GM23338 (cell line): Measurements from ENCODE around the gene CES2.

Source experiments
- CREB1 ChIP-seq: fragments of 250-450 bp; sonication (Bioruptor Pico); IDR thresholded peaks from 2 replicates; pipeline ENCODE4 v1.5.0; 2020; ENCODE audit warnings: low read depth, mild to moderate bottlenecking, moderate library complexity
- EZH2 ChIP-seq: fragments of 200-600 bp; sonication (generic); IDR thresholded peaks from one replicate; pipeline ENCODE4 v1.8.0; 2017; ENCODE audit warnings: antibody characterized with exemption, mild to moderate bottlenecking, low read depth; ENCODE audit not compliant: unreplicated experiment
- EZH2phosphoT487 ChIP-seq: fragments of 200-600 bp; sonication (generic); IDR thresholded peaks from one replicate; pipeline ENCODE4 v1.8.1; 2018; ENCODE audit warnings: antibody characterized with exemption; ENCODE audit not compliant: unreplicated experiment
- JUNB ChIP-seq: IDR thresholded peaks from one replicate; pipeline ENCODE4 v1.6.1; 2016; ENCODE audit warnings: antibody characterized with exemption; ENCODE audit not compliant: unreplicated experiment
- POLR2AphosphoS5 ChIP-seq: IDR thresholded peaks from 2 replicates; pipeline ENCODE4 v1.6.1; 2016; ENCODE audit warnings: antibody characterized with exemption, low read depth
- STAT1 ChIP-seq: IDR thresholded peaks from one replicate; pipeline ENCODE4 v1.6.1; 2016; ENCODE audit warnings: antibody characterized with exemption; ENCODE audit not compliant: unreplicated experiment
- TF ChIP-seq, protein P1 (sequence below), 2 experiments: fragments of 200-600 bp in 1 of 2; sonication (generic) in 1 of 2; conservative IDR thresholded peaks; 2 replicates each; pipeline versions ENCODE4 v1.5.1 to v1.6.1; 2016 to 2017; ENCODE audit warnings: antibody characterized with exemption in 2 of 2, low read depth in 2 of 2, mild to moderate bottlenecking in 2 of 2, moderate library complexity in 1 of 2
- TF ChIP-seq, protein P2 (sequence below): IDR thresholded peaks from one replicate; pipeline ENCODE4 v1.6.1; 2018; ENCODE audit warnings: antibody characterized with exemption; ENCODE audit not compliant: unreplicated experiment
- TF ChIP-seq, protein P3 (sequence below): fragments of 250-450 bp; sonication (Bioruptor Pico); IDR thresholded peaks from 2 replicates; pipeline ENCODE4 v1.5.0; 2020; ENCODE audit warnings: mild to moderate bottlenecking, moderate library complexity

DNA sequence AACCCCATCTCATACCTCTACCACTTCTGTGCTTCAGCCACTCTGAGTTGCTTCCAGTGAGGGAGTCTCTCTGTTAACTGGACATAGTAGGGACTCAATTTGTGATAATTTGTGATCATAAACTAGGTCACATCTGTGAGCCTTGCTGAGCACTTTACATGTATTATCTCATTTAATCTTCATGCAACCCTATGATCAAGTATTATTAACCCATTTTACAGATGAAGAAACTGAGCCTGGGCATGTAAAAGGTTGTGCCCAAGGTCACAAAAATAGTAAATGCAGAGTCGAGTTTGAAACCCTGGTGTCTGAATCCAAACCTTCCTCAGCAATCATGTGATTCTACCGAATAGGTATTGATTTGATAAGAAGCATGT, 36.4 kb upstream of the CES2 start:
- TF ChIP-seq, protein P1, sequence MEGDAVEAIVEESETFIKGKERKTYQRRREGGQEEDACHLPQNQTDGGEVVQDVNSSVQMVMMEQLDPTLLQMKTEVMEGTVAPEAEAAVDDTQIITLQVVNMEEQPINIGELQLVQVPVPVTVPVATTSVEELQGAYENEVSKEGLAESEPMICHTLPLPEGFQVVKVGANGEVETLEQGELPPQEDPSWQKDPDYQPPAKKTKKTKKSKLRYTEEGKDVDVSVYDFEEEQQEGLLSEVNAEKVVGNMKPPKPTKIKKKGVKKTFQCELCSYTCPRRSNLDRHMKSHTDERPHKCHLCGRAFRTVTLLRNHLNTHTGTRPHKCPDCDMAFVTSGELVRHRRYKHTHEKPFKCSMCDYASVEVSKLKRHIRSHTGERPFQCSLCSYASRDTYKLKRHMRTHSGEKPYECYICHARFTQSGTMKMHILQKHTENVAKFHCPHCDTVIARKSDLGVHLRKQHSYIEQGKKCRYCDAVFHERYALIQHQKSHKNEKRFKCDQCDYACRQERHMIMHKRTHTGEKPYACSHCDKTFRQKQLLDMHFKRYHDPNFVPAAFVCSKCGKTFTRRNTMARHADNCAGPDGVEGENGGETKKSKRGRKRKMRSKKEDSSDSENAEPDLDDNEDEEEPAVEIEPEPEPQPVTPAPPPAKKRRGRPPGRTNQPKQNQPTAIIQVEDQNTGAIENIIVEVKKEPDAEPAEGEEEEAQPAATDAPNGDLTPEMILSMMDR (conservative IDR thresholded peaks at IDR 0.05; ENCODE audit: low read depth in 2 of 2) = no peak
- TF ChIP-seq JUNB = no peak
- TF ChIP-seq EZH2 = no peak
- no peak for TF ChIP-seq EZH2phosphoT487
- TF ChIP-seq, protein P2, sequence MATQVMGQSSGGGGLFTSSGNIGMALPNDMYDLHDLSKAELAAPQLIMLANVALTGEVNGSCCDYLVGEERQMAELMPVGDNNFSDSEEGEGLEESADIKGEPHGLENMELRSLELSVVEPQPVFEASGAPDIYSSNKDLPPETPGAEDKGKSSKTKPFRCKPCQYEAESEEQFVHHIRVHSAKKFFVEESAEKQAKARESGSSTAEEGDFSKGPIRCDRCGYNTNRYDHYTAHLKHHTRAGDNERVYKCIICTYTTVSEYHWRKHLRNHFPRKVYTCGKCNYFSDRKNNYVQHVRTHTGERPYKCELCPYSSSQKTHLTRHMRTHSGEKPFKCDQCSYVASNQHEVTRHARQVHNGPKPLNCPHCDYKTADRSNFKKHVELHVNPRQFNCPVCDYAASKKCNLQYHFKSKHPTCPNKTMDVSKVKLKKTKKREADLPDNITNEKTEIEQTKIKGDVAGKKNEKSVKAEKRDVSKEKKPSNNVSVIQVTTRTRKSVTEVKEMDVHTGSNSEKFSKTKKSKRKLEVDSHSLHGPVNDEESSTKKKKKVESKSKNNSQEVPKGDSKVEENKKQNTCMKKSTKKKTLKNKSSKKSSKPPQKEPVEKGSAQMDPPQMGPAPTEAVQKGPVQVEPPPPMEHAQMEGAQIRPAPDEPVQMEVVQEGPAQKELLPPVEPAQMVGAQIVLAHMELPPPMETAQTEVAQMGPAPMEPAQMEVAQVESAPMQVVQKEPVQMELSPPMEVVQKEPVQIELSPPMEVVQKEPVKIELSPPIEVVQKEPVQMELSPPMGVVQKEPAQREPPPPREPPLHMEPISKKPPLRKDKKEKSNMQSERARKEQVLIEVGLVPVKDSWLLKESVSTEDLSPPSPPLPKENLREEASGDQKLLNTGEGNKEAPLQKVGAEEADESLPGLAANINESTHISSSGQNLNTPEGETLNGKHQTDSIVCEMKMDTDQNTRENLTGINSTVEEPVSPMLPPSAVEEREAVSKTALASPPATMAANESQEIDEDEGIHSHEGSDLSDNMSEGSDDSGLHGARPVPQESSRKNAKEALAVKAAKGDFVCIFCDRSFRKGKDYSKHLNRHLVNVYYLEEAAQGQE = no peak
- TF ChIP-seq POLR2AphosphoS5 = no peak
- TF ChIP-seq, protein P3, sequence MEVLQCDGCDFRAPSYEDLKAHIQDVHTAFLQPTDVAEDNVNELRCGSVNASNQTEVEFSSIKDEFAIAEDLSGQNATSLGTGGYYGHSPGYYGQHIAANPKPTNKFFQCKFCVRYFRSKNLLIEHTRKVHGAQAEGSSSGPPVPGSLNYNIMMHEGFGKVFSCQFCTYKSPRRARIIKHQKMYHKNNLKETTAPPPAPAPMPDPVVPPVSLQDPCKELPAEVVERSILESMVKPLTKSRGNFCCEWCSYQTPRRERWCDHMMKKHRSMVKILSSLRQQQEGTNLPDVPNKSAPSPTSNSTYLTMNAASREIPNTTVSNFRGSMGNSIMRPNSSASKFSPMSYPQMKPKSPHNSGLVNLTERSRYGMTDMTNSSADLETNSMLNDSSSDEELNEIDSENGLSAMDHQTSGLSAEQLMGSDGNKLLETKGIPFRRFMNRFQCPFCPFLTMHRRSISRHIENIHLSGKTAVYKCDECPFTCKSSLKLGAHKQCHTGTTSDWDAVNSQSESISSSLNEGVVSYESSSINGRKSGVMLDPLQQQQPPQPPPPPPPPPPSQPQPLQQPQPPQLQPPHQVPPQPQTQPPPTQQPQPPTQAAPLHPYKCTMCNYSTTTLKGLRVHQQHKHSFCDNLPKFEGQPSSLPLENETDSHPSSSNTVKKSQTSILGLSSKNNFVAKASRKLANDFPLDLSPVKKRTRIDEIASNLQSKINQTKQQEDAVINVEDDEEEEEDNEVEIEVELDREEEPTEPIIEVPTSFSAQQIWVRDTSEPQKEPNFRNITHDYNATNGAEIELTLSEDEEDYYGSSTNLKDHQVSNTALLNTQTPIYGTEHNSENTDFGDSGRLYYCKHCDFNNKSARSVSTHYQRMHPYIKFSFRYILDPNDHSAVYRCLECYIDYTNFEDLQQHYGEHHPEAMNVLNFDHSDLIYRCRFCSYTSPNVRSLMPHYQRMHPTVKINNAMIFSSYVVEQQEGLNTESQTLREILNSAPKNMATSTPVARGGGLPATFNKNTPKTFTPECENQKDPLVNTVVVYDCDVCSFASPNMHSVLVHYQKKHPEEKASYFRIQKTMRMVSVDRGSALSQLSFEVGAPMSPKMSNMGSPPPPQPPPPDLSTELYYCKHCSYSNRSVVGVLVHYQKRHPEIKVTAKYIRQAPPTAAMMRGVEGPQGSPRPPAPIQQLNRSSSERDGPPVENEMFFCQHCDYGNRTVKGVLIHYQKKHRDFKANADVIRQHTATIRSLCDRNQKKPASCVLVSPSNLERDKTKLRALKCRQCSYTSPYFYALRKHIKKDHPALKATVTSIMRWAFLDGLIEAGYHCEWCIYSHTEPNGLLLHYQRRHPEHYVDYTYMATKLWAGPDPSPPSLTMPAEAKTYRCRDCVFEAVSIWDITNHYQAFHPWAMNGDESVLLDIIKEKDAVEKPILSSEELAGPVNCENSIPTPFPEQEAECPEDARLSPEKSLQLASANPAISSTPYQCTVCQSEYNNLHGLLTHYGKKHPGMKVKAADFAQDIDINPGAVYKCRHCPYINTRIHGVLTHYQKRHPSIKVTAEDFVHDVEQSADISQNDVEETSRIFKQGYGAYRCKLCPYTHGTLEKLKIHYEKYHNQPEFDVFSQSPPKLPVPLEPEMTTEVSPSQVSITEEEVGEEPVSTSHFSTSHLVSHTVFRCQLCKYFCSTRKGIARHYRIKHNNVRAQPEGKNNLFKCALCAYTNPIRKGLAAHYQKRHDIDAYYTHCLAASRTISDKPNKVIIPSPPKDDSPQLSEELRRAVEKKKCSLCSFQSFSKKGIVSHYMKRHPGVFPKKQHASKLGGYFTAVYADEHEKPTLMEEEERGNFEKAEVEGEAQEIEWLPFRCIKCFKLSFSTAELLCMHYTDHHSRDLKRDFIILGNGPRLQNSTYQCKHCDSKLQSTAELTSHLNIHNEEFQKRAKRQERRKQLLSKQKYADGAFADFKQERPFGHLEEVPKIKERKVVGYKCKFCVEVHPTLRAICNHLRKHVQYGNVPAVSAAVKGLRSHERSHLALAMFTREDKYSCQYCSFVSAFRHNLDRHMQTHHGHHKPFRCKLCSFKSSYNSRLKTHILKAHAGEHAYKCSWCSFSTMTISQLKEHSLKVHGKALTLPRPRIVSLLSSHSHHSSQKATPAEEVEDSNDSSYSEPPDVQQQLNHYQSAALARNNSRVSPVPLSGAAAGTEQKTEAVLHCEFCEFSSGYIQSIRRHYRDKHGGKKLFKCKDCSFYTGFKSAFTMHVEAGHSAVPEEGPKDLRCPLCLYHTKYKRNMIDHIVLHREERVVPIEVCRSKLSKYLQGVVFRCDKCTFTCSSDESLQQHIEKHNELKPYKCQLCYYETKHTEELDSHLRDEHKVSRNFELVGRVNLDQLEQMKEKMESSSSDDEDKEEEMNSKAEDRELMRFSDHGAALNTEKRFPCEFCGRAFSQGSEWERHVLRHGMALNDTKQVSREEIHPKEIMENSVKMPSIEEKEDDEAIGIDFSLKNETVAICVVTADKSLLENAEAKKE = no peak
- TF ChIP-seq STAT1 = no peak
- TF ChIP-seq CREB1 (CRISPR knock-in tag) = no peak
